SK-N-DZ (cell line): ENCODE measurements around the gene TEX14.
"Not testable (repeated sequence)": the region's sequence is repeated elsewhere in the genome, so short reads cannot be mapped to it uniquely, and the experiment has no call there.

Source experiments
- DNase-seq: peaks from one replicate; pipeline ENCODE4 v3.0.0-alpha.2; 2015; ENCODE audit warnings: low spot score

TEX14 gene

DNA sequence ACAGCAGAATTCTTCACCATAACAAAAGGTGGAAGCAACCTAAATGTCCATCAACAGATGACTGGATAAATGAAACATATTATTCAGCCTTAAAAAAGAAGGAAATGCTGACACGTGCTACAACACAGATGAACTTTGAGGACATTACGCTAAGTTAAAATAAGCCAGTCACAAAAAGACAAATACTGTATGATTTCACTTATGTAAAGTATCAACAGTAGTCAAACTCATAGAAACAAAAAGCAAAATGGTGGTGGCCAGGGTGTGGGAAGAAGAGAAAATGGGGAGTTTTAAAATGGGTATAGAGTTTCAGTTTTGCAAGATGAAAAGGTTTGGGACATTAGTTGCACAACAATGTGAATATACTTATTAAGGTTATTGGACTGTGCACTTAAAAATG is 127.6 kb downstream of the TEX14 start:
- no peak for DNase-seq

GRCh38 chr17:58560511-58560910 is 131.3 kb downstream of the TEX14 start:
- DNase-seq = no peak

- no peak for DNase-seq
Measured at GRCh38 chr17:58557981-58558380, 133.9 kb downstream of the TEX14 start.

GRCh38 chr17:58556833-58557250 is 135.0 kb downstream of the TEX14 start:
- DNase-seq = no peak

GRCh38 chr17:58555109-58555508 is 136.7 kb downstream of the TEX14 start:
- not testable (repeated sequence) for DNase-seq

DNA sequence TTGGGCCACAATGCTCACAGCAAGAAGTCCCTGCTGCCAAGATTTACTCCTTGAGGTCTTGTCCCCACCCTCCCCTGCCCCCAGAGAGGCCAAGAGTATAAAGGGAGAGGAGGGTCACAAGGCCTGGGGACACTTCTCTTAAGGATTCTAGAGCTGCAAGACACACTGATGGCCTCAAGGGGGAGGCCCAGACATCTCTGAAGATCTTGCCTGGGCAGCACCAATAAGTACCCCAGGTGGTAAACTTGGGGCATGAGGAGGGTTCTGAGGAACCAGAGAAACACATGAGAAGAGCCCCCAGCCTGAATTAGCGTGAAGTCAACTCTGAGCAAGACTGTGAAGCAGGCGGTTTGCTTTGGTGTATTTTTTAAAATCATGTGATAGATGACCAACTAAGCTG is 150.6 kb downstream of the TEX14 start:
- DNase-seq = peak; percentile 30

GRCh38 chr17:58539698-58540097 is 152.1 kb downstream of the TEX14 start:
- peak; percentile 6 for DNase-seq

- no peak for DNase-seq
Measured at GRCh38 chr17:58538811-58539409, 152.9 kb downstream of the TEX14 start.

- DNase-seq = no peak
Measured at GRCh38 chr17:58537266-58537665, 154.6 kb downstream of the TEX14 start.

DNA sequence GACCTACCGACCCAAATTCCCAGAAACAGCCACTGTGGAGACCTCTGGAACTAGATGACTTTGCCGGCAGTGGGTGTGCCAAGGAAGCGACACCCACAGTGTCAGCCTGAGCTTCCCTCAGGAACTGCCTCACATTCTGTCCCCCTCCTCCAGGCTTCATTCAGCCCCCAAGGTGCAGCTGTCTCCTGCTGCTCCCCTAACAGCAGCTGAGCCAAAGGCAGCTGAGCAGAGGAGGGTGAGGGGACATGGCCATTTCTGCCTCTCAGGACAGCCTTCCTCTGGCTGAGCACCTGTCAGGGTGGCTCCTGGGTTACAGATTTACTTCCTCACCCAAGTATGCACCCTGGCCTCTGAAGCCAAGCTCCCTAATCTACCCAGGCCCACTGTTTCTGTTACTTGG is 155.3 kb downstream of the TEX14 start:
- no peak for DNase-seq

DNA sequence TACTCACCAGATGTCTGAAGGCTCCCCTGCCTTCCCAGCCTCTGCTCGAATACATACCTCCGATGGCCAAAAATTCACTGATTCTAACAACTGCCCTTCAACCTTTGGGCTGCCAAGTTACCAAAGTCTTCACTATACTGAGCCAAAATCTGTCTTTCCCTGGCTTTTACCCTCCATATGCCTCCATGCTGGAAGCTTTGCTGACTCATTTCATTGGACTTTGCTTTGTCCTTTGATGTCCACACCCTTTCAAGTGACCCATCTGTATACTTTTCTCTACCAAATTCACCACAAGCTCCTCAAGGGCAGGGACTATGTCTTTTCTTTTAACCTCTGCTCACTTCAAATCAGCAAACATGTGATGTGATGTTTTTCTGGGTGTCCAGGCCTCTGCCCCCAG is 156.4 kb downstream of the TEX14 start:
- no peak for DNase-seq

DNA sequence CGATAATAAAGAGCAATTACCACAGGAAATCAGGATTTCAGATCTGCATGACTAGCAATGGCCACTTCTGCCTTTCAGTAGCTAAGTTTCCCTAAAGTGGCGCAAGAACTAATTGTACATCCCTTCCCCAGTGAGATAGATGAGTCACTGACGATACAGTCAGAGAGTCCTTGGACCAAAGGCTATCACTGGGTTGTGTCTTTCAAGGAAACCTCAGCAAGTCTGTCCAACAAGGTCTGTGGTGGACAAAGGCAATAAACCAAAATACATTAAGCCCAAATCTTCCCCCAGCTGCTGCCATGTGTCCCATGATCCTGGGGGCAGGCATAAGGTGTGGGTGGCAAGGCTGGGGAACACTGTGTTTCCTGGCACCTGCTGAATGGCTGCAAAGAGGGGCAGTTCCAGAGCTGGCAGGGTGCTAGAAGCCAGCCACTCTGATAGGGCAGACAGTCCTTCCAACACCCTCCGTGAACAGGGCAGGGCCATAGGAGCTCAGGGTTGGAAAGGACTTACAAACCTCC is 156.9 kb downstream of the TEX14 start:
- no peak for DNase-seq

- DNase-seq = peak; percentile 37
Measured at GRCh38 chr17:58534331-58534730, 157.5 kb downstream of the TEX14 start.

DNA sequence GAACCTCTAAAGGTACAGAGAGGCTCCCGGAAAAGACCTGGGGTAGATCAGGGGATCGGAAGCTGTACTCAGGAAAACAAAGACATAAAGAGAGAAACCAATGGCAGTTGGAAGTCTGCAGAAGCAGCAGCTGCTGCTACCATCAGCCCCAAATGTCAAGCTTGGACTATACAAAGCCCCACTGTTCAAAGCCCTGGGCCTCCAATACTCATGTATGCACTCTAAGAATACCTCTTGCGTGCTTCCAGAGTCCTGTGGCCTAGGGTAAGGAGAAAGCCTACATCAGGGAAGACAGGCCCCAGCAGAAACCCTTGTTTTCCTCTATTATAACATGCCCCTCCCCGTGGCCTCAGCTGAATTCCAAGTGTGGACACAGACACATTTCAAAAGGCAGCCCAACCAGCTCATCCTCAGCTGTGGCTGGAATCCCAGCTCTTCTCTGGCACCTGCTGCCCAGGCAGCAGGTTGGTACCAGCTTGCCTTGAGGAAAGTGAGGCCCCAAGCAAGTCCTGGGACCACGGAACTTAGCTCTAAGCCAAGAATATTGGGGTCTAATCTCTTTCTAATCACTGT is 158.1 kb downstream of the TEX14 start:
- DNase-seq = no peak

DNA sequence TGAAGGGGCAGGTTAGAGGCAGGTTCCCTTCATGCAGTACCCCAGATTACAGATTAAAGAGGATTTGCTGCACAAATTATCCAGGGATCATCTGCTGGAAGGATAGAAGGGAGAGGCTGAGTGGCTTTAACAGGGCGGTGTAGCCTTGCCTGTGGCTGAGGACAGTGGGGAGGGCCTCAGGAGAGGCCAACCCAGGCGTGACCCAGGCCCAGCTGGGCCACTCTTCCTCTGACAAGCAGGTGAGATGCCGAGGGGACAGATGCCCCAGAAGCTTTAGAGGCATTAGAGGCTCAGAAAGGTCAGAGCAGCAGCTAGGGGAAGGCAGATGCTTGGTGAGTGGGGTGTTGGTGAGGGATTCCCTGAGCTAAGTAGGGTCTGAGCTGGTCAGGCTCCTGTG is 159.3 kb downstream of the TEX14 start:
- no peak for DNase-seq

GRCh38 chr17:58531661-58532554 is 159.9 kb downstream of the TEX14 start:
- DNase-seq = peak; percentile 44

GRCh38 chr17:58531122-58531521 is 160.7 kb downstream of the TEX14 start:
- no peak for DNase-seq

GRCh38 chr17:58530655-58531054 is 161.2 kb downstream of the TEX14 start:
- DNase-seq = no peak

- DNase-seq = no peak
Measured at GRCh38 chr17:58529275-58529674, 162.6 kb downstream of the TEX14 start.

GRCh38 chr17:58528443-58528842 is 163.4 kb downstream of the TEX14 start:
- DNase-seq = no peak

- no peak for DNase-seq
Measured at GRCh38 chr17:58527949-58528348, 163.9 kb downstream of the TEX14 start.

DNA sequence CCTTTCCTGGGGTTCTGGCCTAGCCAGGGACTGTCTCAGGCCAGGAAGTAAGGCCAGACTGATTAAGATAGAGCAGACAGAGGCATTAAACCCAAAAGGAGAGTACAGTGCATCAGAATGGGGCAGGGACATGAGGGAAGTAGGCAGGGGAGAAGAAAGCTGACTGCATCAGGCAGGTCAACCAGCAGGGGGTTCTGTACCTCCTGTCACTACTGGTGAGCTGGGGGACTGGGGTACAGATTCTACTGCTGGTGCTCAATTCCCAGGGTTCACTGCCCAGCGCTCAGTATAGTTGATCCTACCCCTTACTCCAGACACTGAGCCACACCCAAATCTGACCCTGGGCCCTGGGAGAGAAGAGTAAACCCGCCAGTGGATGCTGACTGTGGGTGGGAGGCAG is 164.5 kb downstream of the TEX14 start:
- no peak for DNase-seq

DNA sequence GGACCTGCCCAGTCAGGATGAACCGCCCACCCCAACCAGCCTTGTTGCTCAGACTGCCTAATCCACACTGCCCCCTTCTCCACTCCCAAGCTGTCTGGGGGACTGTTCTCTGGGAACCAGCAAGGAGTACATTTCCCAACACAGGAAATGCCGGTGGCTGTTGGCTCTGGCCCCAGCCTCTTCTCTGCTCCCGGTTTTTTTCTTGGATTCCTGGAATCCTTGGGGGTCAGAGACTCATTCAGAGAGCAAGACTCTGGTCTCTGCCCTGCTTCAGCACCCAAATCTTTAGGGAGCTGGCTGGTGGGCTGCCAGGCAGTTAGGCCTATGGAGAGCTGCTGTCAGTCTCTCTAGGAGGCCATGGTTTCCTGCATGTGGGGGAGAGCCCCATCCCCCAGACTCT is 166.6 kb downstream of the TEX14 start:
- no peak for DNase-seq
